Mucosa of rectum (tissue), 2 donors: ENCODE results near the gene TYW1B.
"Not testable (repeated sequence)": the region's sequence is repeated elsewhere in the genome, so short reads cannot be mapped to it uniquely, and the experiment has no call there.

ENCODE experiments used
- H3K27ac ChIP-seq, 2 donors: one replicate each; pipeline ENCODE4 v1.7.0; 2013; ENCODE audit warnings: inconsistent platforms in 2 of 2, low read depth in 2 of 2, low read length in 2 of 2
- H3K27me3 ChIP-seq, 2 donors: one replicate each; pipeline ENCODE4 v1.7.0; 2013; ENCODE audit warnings: low read length in 2 of 2; ENCODE audit not compliant: control insufficient read depth in 2 of 2, insufficient read depth in 2 of 2
- H3K36me3 ChIP-seq, 2 donors: one replicate each; pipeline ENCODE4 v1.7.0; 2013; ENCODE audit warnings: low read length in 2 of 2; ENCODE audit not compliant: control insufficient read depth in 2 of 2, insufficient read depth in 2 of 2
- H3K4me1 ChIP-seq, 2 donors: one replicate each; pipeline ENCODE4 v1.7.0; 2013; ENCODE audit warnings: low read length in 2 of 2, mild to moderate bottlenecking in 1 of 2; ENCODE audit not compliant: control insufficient read depth in 2 of 2, insufficient read depth in 2 of 2
- H3K4me3 ChIP-seq, 2 donors: one replicate each; pipeline ENCODE4 v1.7.0; 2013; ENCODE audit warnings: low read length in 2 of 2
- H3K9ac ChIP-seq, 2 donors: one replicate each; pipeline ENCODE4 v1.7.0; 2013; ENCODE audit warnings: low read length in 2 of 2, low read depth in 1 of 2, mild to moderate bottlenecking in 1 of 2
- H3K9me3 ChIP-seq, 2 donors: one replicate each; pipeline ENCODE4 v1.7.0; 2013; ENCODE audit warnings: low read length in 2 of 2; ENCODE audit not compliant: control insufficient read depth in 2 of 2
- donor health status: healthy.
- donor health status: Normal muscosa, but diverticular disease.

Gene TYW1B, protein sequence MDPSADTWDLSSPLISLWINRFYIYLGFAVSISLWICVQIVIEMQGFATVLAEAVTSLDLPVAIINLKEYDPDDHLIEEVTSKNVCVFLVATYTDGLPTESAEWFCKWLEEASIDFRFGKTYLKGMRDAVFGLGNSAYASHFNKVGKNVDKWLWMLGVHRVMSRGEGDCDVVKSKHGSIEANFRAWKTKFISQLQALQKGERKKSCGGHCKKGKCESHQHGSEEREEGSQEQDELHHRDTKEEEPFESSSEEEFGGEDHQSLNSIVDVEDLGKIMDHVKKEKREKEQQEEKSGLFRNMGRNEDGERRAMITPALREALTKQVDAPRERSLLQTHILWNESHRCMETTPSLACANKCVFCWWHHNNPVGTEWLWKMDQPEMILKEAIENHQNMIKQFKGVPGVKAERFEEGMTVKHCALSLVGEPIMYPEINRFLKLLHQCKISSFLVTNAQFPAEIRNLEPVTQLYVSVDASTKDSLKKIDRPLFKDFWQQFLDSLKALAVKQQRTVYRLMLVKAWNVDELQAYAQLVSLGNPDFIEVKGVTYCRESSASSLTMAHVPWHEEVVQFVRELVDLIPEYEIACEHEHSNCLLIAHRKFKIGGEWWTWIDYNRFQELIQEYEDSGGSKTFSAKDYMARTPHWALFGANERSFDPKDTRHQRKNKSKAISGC

GRCh38 chr7:72827839-72828591, at the start of gene TYW1B:
Gene TYW1B, minus strand, starts transcription at chr7:72828200. Its CDS starts 125 bp downstream, at chr7:72828075.
- H3K27me3 ChIP-seq, H3K9me3 ChIP-seq: not testable (repeated sequence)

DNA sequence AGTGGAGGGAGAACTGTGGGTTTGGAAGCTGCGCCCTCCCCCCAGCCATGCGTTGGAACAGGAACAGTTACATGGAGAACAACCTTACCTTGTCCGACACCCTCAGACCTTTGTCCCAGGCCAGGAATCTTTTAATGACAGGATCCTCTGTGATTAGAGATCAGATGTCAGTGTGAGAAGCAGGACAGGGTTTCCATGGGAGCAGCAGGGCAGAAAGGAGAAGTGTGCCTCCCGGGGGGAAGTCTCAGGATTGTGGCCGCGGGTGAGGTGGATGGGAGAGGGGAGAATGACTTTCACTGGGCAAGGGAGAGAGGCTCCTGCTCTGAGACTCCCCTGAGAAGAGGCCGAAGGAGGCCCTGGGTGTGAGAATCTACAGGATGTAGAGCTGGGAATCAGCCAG, 39.6 kb upstream of the TYW1B start:
- not testable (repeated sequence) for H3K4me1 ChIP-seq, H3K9me3 ChIP-seq, H3K9ac ChIP-seq, H3K27ac ChIP-seq, H3K36me3 ChIP-seq, H3K27me3 ChIP-seq, H3K4me3 ChIP-seq

More at GRCh38 chr7:72827839-72828591, at the start of gene TYW1B:
- peak within 1 kb of the TSS; percentile 72 to 78 for H3K27ac ChIP-seq
- not testable (repeated sequence) for H3K4me1 ChIP-seq, H3K36me3 ChIP-seq
- H3K9ac ChIP-seq, result peak within 1 kb of the TSS; percentile 74 to 86
- H3K4me3 ChIP-seq, result peak within 1 kb of the TSS; percentile 86 to 91

GRCh38 chr7:72858846-72859400, 30.9 kb upstream of the TYW1B start:
- not testable (repeated sequence) for H3K4me1 ChIP-seq, H3K4me3 ChIP-seq, H3K9me3 ChIP-seq, H3K9ac ChIP-seq, H3K27me3 ChIP-seq, H3K27ac ChIP-seq, H3K36me3 ChIP-seq

GRCh38 chr7:72857925-72858324, 29.9 kb upstream of the TYW1B start:
- H3K4me3 ChIP-seq, H3K27ac ChIP-seq, H3K4me1 ChIP-seq, H3K27me3 ChIP-seq, H3K9me3 ChIP-seq, H3K36me3 ChIP-seq, H3K9ac ChIP-seq: not testable (repeated sequence)

- H3K4me3 ChIP-seq, H3K36me3 ChIP-seq, H3K27ac ChIP-seq, H3K9ac ChIP-seq, H3K4me1 ChIP-seq, H3K9me3 ChIP-seq, H3K27me3 ChIP-seq: not testable (repeated sequence)
Observed at GRCh38 chr7:72855261-72855660, 27.3 kb upstream of the TYW1B start.

DNA sequence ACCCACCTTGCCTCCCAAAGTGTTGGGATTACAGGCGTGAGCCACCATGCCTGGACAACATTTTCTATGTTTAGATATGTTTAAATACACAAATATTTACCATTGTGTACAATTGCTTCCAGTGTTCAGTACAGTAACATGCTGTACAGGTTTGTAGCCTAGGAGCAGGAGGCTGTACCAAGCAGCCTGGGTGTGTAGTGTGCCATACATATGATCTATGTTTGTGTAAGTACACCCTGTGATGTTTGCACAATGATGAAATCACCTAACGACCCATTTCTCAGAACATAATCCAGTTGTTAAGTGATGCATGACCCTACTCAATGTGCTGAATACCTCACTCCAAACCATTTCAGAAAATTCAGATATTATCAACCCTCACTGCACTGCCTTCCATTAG, 24.9 kb upstream of the TYW1B start:
- not testable (repeated sequence) for H3K27me3 ChIP-seq, H3K9me3 ChIP-seq, H3K4me3 ChIP-seq

GRCh38 chr7:72850746-72851145, 22.7 kb upstream of the TYW1B start:
- H3K27ac ChIP-seq, H3K4me3 ChIP-seq, H3K4me1 ChIP-seq, H3K36me3 ChIP-seq, H3K27me3 ChIP-seq, H3K9ac ChIP-seq, H3K9me3 ChIP-seq: not testable (repeated sequence)

More for the DNA sequence above, 24.9 kb upstream of the TYW1B start:
- H3K9ac ChIP-seq, H3K36me3 ChIP-seq, H3K4me1 ChIP-seq, H3K27ac ChIP-seq: not testable (repeated sequence)

GRCh38 chr7:72844146-72844545, 16.1 kb upstream of the TYW1B start:
- not testable (repeated sequence) for H3K9ac ChIP-seq, H3K4me3 ChIP-seq, H3K4me1 ChIP-seq, H3K27me3 ChIP-seq, H3K9me3 ChIP-seq, H3K27ac ChIP-seq, H3K36me3 ChIP-seq

DNA sequence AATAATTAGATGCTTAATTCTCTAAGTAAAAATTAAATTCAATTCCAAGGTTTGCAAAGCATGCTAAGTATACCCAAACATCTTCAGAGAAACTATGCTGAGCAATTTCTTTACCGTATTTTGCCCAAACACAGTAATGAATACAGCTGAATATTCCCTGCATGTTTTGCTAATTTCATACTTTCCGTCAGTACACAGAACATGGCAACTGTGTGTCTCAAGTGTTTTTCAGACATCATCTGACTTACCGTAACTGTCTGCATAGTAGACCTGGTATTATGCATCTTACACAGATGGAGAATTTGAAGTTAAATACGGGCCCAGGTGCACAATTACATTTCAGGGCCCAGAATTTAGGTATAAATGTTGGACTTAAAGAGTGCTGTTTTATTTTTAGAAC, 15.2 kb upstream of the TYW1B start:
- H3K27me3 ChIP-seq, H3K36me3 ChIP-seq, H3K27ac ChIP-seq, H3K9ac ChIP-seq, H3K9me3 ChIP-seq, H3K4me3 ChIP-seq, H3K4me1 ChIP-seq: not testable (repeated sequence)

GRCh38 chr7:72840966-72841511, 13.0 kb upstream of the TYW1B start:
- H3K9me3 ChIP-seq, H3K27ac ChIP-seq, H3K4me3 ChIP-seq, H3K4me1 ChIP-seq, H3K36me3 ChIP-seq, H3K27me3 ChIP-seq, H3K9ac ChIP-seq: not testable (repeated sequence)
